HepG2 (cell line): ENCODE results near the gene MCFD2. TPM values are rescaled to one million over a fixed set of nuclear protein-coding genes. Genes with fewer than 3 reads are reported as not detected.

Experiments
- HNRNPL ChIP-seq: fragments of 200-400 bp; formaldehyde crosslinking; IDR thresholded peaks from 2 replicates; pipeline ENCODE4 v1.6.1; 2017; ENCODE audit warnings: mild to moderate bottlenecking, low read depth, low read length
- JUNB ChIP-seq: sonication (generic); formaldehyde crosslinking; IDR thresholded peaks from 2 replicates; pipeline ENCODE4 v1.8.0; 2022; ENCODE audit warnings: missing genetic modification reagents, mild to moderate bottlenecking, borderline replicate concordance
- MXD1 ChIP-seq: sonication (generic); formaldehyde crosslinking; IDR thresholded peaks from 2 replicates; pipeline ENCODE4 v1.4.0; 2020; ENCODE audit warnings: mild to moderate bottlenecking, missing genetic modification reagents
- NONO ChIP-seq, 2 experiments: fragments of 450-650 bp in 1 of 2; sonication (generic) in 1 of 2; formaldehyde crosslinking in 1 of 2; IDR thresholded peaks in 1 of 2; conservative IDR thresholded peaks in 1 of 2; 2 replicates each; pipeline versions ENCODE4 v1.6.1 to v1.8.0; 2017 to 2022; ENCODE audit warnings: mild to moderate bottlenecking in 1 of 2, missing genetic modification reagents in 1 of 2, moderate library complexity in 1 of 2
- NR0B2 ChIP-seq: sonication (generic); formaldehyde crosslinking; IDR thresholded peaks from 2 replicates; pipeline ENCODE4 v1.4.0; 2020; ENCODE audit warnings: mild to moderate bottlenecking, missing genetic modification reagents
- PHF8 ChIP-seq: sonication (generic); formaldehyde crosslinking; IDR thresholded peaks from 2 replicates; pipeline ENCODE4 v1.5.0; 2020; ENCODE audit warnings: missing genetic modification reagents
- SP4 ChIP-seq: sonication (generic); formaldehyde crosslinking; IDR thresholded peaks from 2 replicates; pipeline ENCODE4 v1.8.1; 2023; ENCODE audit warnings: mild to moderate bottlenecking, missing genetic modification reagents
- TCF12 ChIP-seq, 2 experiments: fragments of 450-650 bp in 1 of 2; sonication (generic) in 1 of 2; formaldehyde crosslinking in 1 of 2; IDR thresholded peaks; 2 replicates each; pipeline versions ENCODE4 v1.6.1 to v1.8.0; 2017 to 2022; ENCODE audit warnings: antibody characterized with exemption in 1 of 2, mild to moderate bottlenecking in 1 of 2, missing genetic modification reagents in 1 of 2, moderate library complexity in 1 of 2
- ZFP82 ChIP-seq: sonication (generic); formaldehyde crosslinking; IDR thresholded peaks from 2 replicates; pipeline ENCODE4 v1.5.1; 2020; ENCODE audit warnings: mild to moderate bottlenecking, missing genetic modification reagents, borderline replicate concordance
- ZNF512B ChIP-seq: sonication (generic); formaldehyde crosslinking; IDR thresholded peaks from 2 replicates; pipeline ENCODE4 v1.5.1; 2020; ENCODE audit warnings: missing genetic modification reagents, mild to moderate bottlenecking, borderline replicate concordance
- ZNF776 ChIP-seq: sonication (generic); formaldehyde crosslinking; IDR thresholded peaks from 2 replicates; pipeline ENCODE4 v1.4.0; 2020; ENCODE audit warnings: mild to moderate bottlenecking, missing genetic modification reagents
- polyA plus RNA-seq, 8 experiments: library from polyadenylated mRNA; depleted of rRNA in 3 of 8; stranded (reverse) in 7 of 8; unstranded in 1 of 8; fragments of >200 nt; fragmentation: Illumina TruSeq in 4 of 8; extraction: Trizol in 4 of 8; gene quantifications; 2 replicates each; pipeline versions ENCODE4 v1.2.1 to v1.2.3, GENCODE V29; 2011 to 2016; ENCODE audit warnings: low read depth in 4 of 8, missing spikeins in 1 of 8, mixed read lengths in 1 of 8; ENCODE audit not compliant: insufficient read depth in 1 of 8
- total RNA-seq, 5 experiments: library from RNA; depleted of rRNA; stranded (reverse); fragments of >200 nt; fragmentation: Illumina TruSeq; extraction: Trizol; gene quantifications; 2 replicates each; pipeline ENCODE4 v1.2.3, GENCODE V29; 2016; ENCODE audit warnings: low read depth in 1 of 5
- TF ChIP-seq, protein P1 (sequence below): fragments of 450-650 bp; IDR thresholded peaks from 2 replicates; pipeline ENCODE4 v1.6.1; 2016

Gene MCFD2
- total and polyA plus RNA-seq, 2 of the 13 experiments (the other 11 are each of a cell fraction or from before 2014, with no cell fraction given) = 183 to 232 TPM

DNA sequence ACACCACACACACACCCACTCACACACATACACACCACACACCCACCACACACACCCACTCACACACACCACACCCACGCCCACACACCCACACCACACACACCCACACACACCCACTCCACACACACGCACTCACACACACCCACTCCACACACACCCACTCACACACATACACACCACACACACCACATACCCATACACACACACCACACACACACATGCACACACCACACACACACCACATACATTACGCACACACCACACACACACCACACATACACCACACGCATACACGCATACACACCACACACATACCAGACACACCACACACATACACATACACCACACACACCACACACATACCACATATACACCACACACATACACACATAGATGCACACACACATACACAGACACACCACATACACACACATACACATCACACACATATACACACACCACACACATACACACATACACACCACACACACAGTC lies 37.9 kb downstream of the MCFD2 start (continued):
- TF ChIP-seq ZFP82 (no peak), ZNF512B (CRISPR knock-in tag) (0 out of 2 replicates have a peak, but pooled peaks have one; percentile 23), NR0B2 (CRISPR knock-in tag) (0 out of 2 replicates have a peak, but pooled peaks have one; percentile 13), JUNB (0 out of 2 replicates have a peak, but pooled peaks have one; percentile 43), ZNF776 (CRISPR knock-in tag) (0 out of 2 replicates have a peak, but pooled peaks have one; percentile 47), SP4 (CRISPR knock-in tag) (0 out of 2 replicates have a peak, but pooled peaks have one; percentile 16), TCF12 (IDR thresholded peaks at IDR 0.05) (no peak), TCF12 (CRISPR knock-in tag; IDR thresholded peaks at IDR 0.05) (no peak), MXD1 (0 out of 2 replicates have a peak, but pooled peaks have one; percentile 25), HNRNPL (peak; percentile 95), PHF8 (CRISPR knock-in tag) (no peak), NONO (IDR thresholded peaks at IDR 0.05) (0 out of 2 replicates have a peak, but pooled peaks have one; percentile 4), NONO (CRISPR knock-in tag; conservative IDR thresholded peaks at IDR 0.05) (no peak)
- TF ChIP-seq, protein P1, sequence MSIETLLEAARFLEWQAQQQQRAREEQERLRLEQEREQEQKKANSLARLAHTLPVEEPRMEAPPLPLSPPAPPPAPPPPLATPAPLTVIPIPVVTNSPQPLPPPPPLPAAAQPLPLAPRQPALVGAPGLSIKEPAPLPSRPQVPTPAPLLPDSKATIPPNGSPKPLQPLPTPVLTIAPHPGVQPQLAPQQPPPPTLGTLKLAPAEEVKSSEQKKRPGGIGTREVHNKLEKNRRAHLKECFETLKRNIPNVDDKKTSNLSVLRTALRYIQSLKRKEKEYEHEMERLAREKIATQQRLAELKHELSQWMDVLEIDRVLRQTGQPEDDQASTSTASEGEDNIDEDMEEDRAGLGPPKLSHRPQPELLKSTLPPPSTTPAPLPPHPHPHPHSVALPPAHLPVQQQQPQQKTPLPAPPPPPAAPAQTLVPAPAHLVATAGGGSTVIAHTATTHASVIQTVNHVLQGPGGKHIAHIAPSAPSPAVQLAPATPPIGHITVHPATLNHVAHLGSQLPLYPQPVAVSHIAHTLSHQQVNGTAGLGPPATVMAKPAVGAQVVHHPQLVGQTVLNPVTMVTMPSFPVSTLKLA = 0 out of 2 replicates have a peak, but pooled peaks have one; percentile 19
- TF ChIP-seq, all 625 proteins: peak for 30
